GM19463 (cell line): ENCODE data around the gene CADM1.

ENCODE experiments used
- ATAC-seq: cut with Tn5 transposase; IDR thresholded peaks from one replicate; pipeline ENCODE4 v1.9.1; 2021; ENCODE audit warnings: mild to moderate bottlenecking, moderate library complexity; ENCODE audit not compliant: unreplicated experiment

CADM1 gene

GRCh38 chr11:115219376-115219775 is 284.8 kb downstream of the CADM1 start:
- ATAC-seq = no peak

GRCh38 chr11:115217726-115218311 is 286.4 kb downstream of the CADM1 start:
- ATAC-seq = no peak

DNA sequence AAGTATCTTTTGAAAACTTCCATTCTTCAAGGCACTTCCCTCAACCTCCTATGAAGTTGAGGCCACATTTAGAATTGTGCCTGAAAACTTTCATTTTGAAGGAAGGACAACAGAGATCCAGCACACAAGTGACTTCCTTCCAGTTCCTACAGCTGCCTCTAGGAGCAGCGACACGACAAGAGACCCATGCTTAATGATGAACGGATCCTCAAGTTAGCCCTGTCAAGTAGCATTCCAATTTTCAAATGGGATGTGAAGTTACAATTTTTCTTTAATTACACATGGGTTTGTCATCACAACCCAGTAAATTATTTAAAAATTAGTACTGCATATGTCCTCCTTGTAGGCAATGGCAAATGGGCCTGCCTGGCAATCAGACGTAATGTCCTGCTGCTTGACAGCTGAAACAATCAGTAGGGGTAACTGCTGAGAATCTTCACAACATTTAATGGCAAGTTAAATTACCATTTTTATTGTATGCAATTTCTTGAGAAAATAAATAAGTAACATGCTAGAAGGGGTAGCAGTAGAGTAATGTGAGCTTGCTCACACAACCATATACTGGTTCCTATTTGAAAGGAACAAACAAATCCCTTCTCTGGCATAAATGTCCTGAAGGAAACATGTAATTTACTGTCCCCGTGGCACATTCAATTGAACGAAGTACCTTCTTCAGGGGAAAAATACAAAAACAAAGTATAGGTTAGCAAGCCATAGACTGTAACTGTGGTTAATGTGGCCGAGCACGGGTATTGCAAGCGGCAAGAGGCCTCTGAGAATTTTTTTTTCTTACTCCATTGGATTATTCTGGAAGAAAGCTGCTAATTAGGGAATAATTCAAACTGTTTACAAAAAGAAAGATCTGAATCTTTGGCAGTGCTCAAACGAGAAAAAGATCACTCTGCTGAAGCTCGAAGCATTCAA is 288.3 kb downstream of the CADM1 start:
- ATAC-seq = no peak

DNA sequence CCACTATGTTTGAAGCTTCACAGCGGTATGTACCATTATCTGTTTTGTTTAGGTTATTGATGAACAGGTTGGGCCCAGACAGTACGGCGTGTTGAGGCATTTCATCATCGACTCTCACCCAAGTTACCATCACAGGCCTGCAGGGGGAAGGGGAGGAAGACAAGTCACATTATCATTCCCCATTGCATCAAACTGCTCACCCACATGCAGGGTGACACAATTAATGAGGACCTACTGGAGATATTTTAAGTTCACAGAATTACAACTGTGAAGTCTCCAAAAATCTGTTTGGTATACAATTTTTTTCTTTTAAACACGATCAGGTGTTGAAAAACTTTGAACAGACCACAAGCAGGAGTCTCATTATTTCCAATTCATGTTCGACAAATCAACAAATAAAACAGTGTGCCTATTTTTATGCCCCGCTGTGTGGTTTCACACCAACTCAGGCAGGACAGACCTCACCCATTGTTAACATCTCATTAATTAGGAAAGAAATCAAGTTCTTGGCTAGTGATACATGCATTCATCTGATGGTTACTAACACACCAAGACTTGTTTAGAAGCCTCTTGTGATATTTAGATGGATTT is 289.5 kb downstream of the CADM1 start:
- ATAC-seq = no peak

DNA sequence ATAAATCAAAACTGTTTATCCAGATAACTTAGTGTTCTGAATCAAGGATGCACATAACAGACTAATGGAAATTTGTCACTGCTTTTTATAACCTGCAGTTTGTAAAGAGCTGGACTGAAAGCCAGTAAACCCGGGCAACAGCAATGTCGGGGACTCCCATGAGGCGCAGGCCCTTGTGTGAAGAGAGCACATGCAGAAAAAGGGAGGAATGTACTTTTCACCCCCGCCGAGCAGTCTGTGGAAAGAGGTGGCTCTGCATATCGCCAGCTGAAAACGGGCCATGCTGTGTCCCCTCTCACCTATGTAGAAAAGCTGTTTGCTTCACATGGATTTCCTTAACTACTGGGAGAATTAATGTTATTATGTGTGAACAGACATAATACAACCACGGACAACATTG is 291.2 kb downstream of the CADM1 start:
- no peak for ATAC-seq

GRCh38 chr11:115208808-115209259 is 295.4 kb downstream of the CADM1 start:
- no peak for ATAC-seq

- ATAC-seq = no peak
These were observed 296.3 kb downstream of the CADM1 start for GRCh38 chr11:115207916-115208315.

- ATAC-seq = no peak
These were observed 297.0 kb downstream of the CADM1 start for GRCh38 chr11:115207166-115207591.

GRCh38 chr11:115206365-115207022 is 297.7 kb downstream of the CADM1 start:
- ATAC-seq = no peak

DNA sequence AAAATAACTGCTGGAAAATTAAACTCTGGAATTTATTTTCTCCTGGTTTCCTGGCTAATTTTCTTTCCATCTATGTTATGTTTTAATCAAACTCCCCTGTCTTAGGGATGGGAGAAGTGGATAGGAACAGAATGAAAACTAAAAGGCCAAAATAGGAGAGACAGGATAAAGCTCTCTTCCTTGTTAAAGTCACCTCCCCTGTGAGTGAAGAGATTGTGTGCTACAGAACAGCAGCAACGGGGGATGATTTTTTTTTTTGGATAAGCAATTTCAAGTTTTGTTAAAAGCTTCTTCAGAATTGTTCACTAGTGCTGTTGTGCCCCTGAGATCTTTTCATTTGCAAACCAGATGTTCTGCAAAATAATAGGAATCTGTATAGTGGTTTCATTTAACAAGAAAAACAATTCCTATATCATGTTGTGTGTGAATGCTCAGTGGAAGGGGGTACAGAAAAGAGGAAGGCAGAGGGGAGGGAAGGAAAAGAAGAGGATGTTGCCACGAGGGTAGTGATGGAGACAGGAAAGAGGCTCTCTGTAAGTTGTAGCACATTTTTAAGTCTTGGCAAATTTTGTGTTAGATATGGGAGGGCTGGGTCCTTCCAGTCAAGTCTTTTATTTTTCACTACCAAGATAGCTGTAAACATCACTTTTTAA is 301.2 kb downstream of the CADM1 start:
- ATAC-seq = no peak

GRCh38 chr11:115202074-115202473 is 302.1 kb downstream of the CADM1 start:
- ATAC-seq = no peak

DNA sequence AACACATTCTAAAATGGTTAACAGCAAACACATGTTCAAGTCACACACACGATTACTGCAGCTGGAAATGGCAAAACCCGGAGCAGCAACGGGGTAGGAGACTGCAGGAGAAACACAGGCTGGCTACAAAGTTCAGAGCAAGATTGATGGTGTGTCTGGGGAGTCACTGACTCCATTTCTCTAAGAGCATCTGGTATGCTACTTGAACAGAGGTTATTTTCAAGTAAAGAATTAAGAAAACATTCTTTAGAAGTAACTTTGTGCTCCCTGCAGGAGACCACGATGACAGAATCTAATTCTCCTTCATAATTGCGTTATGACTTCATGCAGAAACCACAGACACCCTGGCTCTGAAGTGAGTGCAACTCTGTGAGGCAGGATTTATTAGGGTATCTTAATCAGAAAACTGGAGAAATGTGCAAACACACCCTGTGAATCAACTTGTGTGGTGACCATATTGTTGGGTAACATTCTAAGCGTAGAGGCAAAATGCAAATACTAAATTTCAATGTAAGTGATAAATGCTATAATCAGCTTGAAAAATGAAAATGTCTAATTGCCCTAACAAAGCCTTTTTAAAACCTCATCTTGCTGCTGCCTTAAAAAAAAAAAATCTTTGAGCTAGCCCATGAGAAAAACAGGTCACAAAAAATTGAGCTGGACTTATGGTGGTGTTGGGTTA is 303.0 kb downstream of the CADM1 start:
- ATAC-seq = no peak

DNA sequence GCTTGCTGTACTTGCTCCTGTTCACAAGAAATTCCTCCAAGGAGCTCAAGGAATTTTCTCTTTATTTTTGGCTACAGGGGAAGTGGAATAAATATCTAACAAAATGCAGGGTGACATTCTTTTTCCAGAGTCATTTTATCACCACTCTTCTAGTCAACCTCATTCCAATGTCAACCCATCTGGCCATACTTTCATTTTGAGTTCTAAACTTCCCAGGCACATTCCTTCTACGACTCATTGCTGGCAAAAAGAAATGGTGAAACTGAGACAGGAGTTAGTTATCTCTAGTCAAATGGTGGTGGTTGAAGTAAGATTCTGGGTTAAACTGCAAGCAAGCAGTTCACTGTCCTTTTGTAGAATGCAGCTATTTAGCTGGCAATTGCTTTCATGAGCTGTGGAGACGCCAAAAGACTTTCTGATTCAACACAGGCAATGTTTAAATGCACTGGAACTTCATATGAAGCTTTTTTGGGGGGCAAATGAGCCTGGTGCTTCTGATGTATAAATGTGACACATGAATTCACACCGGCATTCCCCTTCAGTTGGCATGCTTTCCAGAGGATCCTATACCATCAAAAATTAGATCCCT is 304.6 kb downstream of the CADM1 start:
- ATAC-seq = no peak

DNA sequence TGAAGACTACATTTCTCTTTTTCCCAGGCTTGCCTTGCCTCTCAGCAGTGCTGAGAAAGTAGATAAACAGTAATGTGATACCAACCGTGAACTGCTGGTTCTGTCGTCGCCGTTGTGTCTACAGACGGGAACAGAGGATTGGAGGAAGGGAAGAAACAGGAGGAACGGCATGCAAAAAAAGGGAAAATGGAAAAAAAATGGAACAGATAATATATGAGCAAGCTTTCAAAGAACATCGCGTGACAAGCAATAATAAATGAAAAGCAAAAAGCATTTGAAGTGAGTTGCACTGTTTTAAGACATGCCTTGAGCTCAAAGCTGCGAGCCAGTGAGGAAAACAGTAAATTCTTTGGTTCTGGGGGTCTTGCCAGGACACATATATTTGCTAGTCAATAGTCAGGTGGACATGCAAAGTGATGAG is 305.9 kb downstream of the CADM1 start:
- no peak for ATAC-seq

- no peak for ATAC-seq
These were observed 306.8 kb downstream of the CADM1 start for GRCh38 chr11:115197433-115197832.

DNA sequence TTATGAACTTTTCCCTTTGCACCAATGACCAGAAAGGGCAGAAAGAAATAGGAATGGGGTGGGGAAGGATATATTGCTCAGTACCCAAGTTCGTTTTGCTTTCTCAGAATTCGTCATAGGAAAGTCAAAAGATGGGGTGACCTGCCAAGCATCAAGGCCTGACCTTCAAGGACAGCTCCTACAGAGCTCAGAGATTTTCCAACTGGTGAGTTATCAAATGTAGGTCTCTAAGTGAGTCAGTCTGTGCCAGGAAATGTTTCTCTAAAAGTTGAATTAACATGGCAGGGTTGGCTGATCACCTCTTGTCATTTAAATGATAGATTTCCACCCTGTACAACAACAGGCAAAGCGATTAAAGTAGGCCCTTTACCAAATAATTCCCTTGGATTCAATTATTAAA is 307.2 kb downstream of the CADM1 start:
- no peak for ATAC-seq

DNA sequence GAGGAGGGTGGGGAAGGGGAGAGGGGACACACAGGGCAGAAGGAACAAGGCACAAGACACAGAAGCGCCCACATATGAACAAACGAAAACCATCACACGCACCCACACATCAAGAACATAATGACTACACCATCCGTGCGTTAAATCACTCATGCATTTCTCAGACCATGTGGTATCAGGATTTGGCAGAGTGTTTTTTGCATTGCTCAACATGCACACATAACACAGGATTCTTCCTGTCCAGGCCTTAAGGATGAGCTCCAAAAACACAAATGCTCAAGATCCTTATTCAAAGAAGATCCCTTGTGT is 309.5 kb downstream of the CADM1 start:
- peak; percentile 50 for ATAC-seq

- peak; percentile 85 for ATAC-seq
These were observed 310.1 kb downstream of the CADM1 start for GRCh38 chr11:115193914-115194801.

DNA sequence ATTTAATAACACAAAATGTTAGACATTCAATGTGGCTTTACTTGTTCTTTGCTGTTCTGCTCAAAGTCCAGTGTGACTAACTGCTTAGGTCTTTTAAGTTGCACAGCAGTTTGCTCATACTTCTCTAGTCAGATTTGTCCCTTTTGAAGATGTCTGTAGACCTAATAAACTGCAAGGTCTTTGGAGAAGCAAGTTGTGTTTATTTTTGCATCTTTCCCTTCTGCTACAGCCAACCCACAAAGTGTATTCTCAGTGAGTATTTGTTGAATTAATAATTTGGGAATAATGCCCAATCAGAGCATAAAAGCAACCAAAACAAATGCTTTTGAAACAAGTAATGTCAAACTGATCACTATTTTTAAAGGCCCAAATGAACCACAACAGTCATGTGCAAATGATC is 312.5 kb downstream of the CADM1 start:
- no peak for ATAC-seq
